GM23338 (cell line): ENCODE data around the gene IRF5. TPM values are rescaled to one million over a fixed set of nuclear protein-coding genes. Genes with fewer than 3 reads are reported as not detected.

Source experiments
- ATAC-seq: fragments of 200-7000 bp; cut with Tn5 transposase; 3 replicates; pipeline ENCODE4 v1.9.1; 2020
- DNase-seq: peaks from one replicate; pipeline ENCODE4 v3.0.0-alpha.2; 2015; ENCODE audit warnings: low spot score
- H2AFZ ChIP-seq: fragments of 200-600 bp; sonication (generic); 2 replicates; pipeline ENCODE4 v1.8.0; 2016; ENCODE audit warnings: antibody characterized with exemption, mild to moderate bottlenecking, moderate library complexity
- H3F3A ChIP-seq: fragments of 200-600 bp; sonication (generic); replicated peaks from 2 replicates; pipeline ENCODE4 v1.8.0; 2017; ENCODE audit warnings: antibody characterized with exemption, mixed run types, low read depth
- H3K27ac ChIP-seq: fragments of 200-600 bp; sonication (generic); 2 replicates; pipeline ENCODE4 v1.6.1; 2016; ENCODE audit warnings: low read depth
- H3K27me3 ChIP-seq: fragments of 200-600 bp; sonication (generic); 2 replicates; pipeline ENCODE4 v1.8.0; 2016; ENCODE audit warnings: mild to moderate bottlenecking, mixed run types, moderate library complexity; ENCODE audit not compliant: insufficient read depth
- H3K36me3 ChIP-seq: fragments of 200-600 bp; sonication (generic); 2 replicates; pipeline ENCODE4 v1.8.0; 2016; ENCODE audit warnings: mild to moderate bottlenecking; ENCODE audit not compliant: insufficient read depth
- H3K4me1 ChIP-seq: fragments of 200-600 bp; sonication (generic); 2 replicates; pipeline ENCODE4 v1.8.0; 2016; ENCODE audit warnings: mild to moderate bottlenecking, moderate library complexity; ENCODE audit not compliant: insufficient read depth
- H3K4me2 ChIP-seq: fragments of 200-600 bp; sonication (generic); 2 replicates; pipeline ENCODE4 v1.7.1; 2017; ENCODE audit warnings: mixed run types
- H3K4me3 ChIP-seq: fragments of 200-600 bp; sonication (generic); 2 replicates; pipeline ENCODE4 v1.6.1; 2016; ENCODE audit warnings: mixed run types
- H3K79me2 ChIP-seq: fragments of 200-600 bp; sonication (generic); replicated peaks from 2 replicates; pipeline ENCODE4 v1.8.0; 2017; ENCODE audit warnings: mild to moderate bottlenecking; ENCODE audit not compliant: insufficient read depth
- H3K9me2 ChIP-seq: fragments of 200-600 bp; sonication (generic); 2 replicates; pipeline ENCODE4 v1.8.0; 2017; ENCODE audit not compliant: insufficient read depth
- H4K20me1 ChIP-seq: fragments of 200-600 bp; sonication (generic); replicated peaks from 2 replicates; pipeline ENCODE4 v1.8.0; 2017; ENCODE audit warnings: mild to moderate bottlenecking; ENCODE audit not compliant: insufficient read depth
- H3K27ac Mint-ChIP-seq: 2 replicates; pipeline ENCODE4 v1.8.0; 2020; ENCODE audit warnings: inconsistent platforms, mild to moderate bottlenecking, moderate library complexity, mixed read lengths
- H3K27me3 Mint-ChIP-seq: 3 replicates; pipeline ENCODE4 v1.8.0; 2022; ENCODE audit warnings: low read depth, mild to moderate bottlenecking, moderate library complexity, mixed read lengths, inconsistent platforms; ENCODE audit not compliant: insufficient read depth, poor library complexity
- H3K36me3 Mint-ChIP-seq: 3 replicates; pipeline ENCODE4 v1.8.0; 2021; ENCODE audit warnings: low read depth, mild to moderate bottlenecking, inconsistent platforms, moderate library complexity, mixed read lengths
- H3K4me1 Mint-ChIP-seq: 3 replicates; pipeline ENCODE4 v1.8.0; 2020; ENCODE audit warnings: mild to moderate bottlenecking, inconsistent platforms, mixed read lengths
- H3K4me3 Mint-ChIP-seq: 3 replicates; pipeline ENCODE4 v1.8.0; 2021; ENCODE audit warnings: moderate library complexity, mild to moderate bottlenecking, inconsistent platforms, mixed read lengths
- H3K9me3 Mint-ChIP-seq: 3 replicates; pipeline ENCODE4 v1.8.0; 2020; ENCODE audit warnings: moderate library complexity, mild to moderate bottlenecking, inconsistent platforms, mixed read lengths
- CREB1 ChIP-seq: fragments of 250-450 bp; sonication (Bioruptor Pico); IDR thresholded peaks from 2 replicates; pipeline ENCODE4 v1.5.0; 2020; ENCODE audit warnings: low read depth, mild to moderate bottlenecking, moderate library complexity
- CTCF ChIP-seq, 2 experiments: fragments of 200-600 bp in 1 of 2; sonication (generic) in 1 of 2; conservative IDR thresholded peaks; 2 replicates each; pipeline versions ENCODE4 v1.5.1 to v1.6.1; 2016 to 2017; ENCODE audit warnings: antibody characterized with exemption in 2 of 2, low read depth in 2 of 2, mild to moderate bottlenecking in 2 of 2, moderate library complexity in 1 of 2
- ETS1 ChIP-seq: IDR thresholded peaks from 2 replicates; pipeline ENCODE4 v1.6.1; 2016; ENCODE audit warnings: antibody characterized with exemption
- EZH2 ChIP-seq: fragments of 200-600 bp; sonication (generic); IDR thresholded peaks from one replicate; pipeline ENCODE4 v1.8.0; 2017; ENCODE audit warnings: antibody characterized with exemption, mild to moderate bottlenecking, low read depth; ENCODE audit not compliant: unreplicated experiment
- EZH2phosphoT487 ChIP-seq: fragments of 200-600 bp; sonication (generic); IDR thresholded peaks from one replicate; pipeline ENCODE4 v1.8.1; 2018; ENCODE audit warnings: antibody characterized with exemption; ENCODE audit not compliant: unreplicated experiment
- JUNB ChIP-seq: IDR thresholded peaks from one replicate; pipeline ENCODE4 v1.6.1; 2016; ENCODE audit warnings: antibody characterized with exemption; ENCODE audit not compliant: unreplicated experiment
- NANOG ChIP-seq: IDR thresholded peaks from 2 replicates; pipeline ENCODE4 v1.6.1; 2016; ENCODE audit warnings: antibody characterized with exemption, borderline replicate concordance
- POLR2AphosphoS5 ChIP-seq: IDR thresholded peaks from 2 replicates; pipeline ENCODE4 v1.6.1; 2016; ENCODE audit warnings: antibody characterized with exemption, low read depth
- REST ChIP-seq: IDR thresholded peaks from one replicate; pipeline ENCODE4 v1.6.1; 2018; ENCODE audit warnings: antibody characterized with exemption; ENCODE audit not compliant: unreplicated experiment
- STAT1 ChIP-seq: IDR thresholded peaks from one replicate; pipeline ENCODE4 v1.6.1; 2016; ENCODE audit warnings: antibody characterized with exemption; ENCODE audit not compliant: unreplicated experiment
- ZNF114 ChIP-seq: fragments of 250-450 bp; sonication (Bioruptor Pico); IDR thresholded peaks from 2 replicates; pipeline ENCODE4 v1.5.0; 2020; ENCODE audit warnings: mild to moderate bottlenecking, moderate library complexity
- ZNF331 ChIP-seq: fragments of 250-450 bp; sonication (Bioruptor Pico); IDR thresholded peaks from 2 replicates; pipeline ENCODE4 v1.5.0; 2020; ENCODE audit warnings: low read depth, mild to moderate bottlenecking, moderate library complexity
- ZNF462 ChIP-seq: fragments of 250-450 bp; sonication (Bioruptor Pico); IDR thresholded peaks from 2 replicates; pipeline ENCODE4 v1.5.0; 2020; ENCODE audit warnings: mild to moderate bottlenecking, moderate library complexity
- polyA plus RNA-seq: library from polyadenylated mRNA; unstranded; fragments of >200 nt; fragmentation: Nextera tagmentation; extraction: Ambion mirVana; gene quantifications from 2 replicates; pipeline ENCODE4 v1.2.1, GENCODE V29; 2016
- total RNA-seq: library from RNA; depleted of rRNA; stranded (reverse); fragments of >200 nt; shearing (Covaris generic); gene quantifications from 2 replicates; pipeline ENCODE4 v1.2.3, GENCODE V29; 2014

IRF5 gene
- total and polyA plus RNA-seq, 2 experiments from 2014 or later: 0.37 to 3.7 TPM

GRCh38 chr7:128963327-128963757 is 25.6 kb downstream of the IRF5 start:
- Mint-ChIP-seq H3K4me3 (no peak overlapping the region), H3K27me3 (peaks cover 2% of the 10 kb centered on the region), H3K27ac (peak overlapping the region; percentile 53), H3K4me1 (peaks cover 14% of the 10 kb centered on the region; the same call in 2 of the 3 replicates), H3K9me3 (no peaks in the 10 kb centered on the region), H3K36me3 (peaks cover 68% of the 10 kb centered on the region)
- Histone ChIP-seq H3K36me3 (peaks cover 26% of the 10 kb centered on the region), H3K9me2 (no peaks in the 10 kb centered on the region), H2AFZ (no peak overlapping the region), H3K27me3 (no peaks in the 10 kb centered on the region), H3K79me2 (no peaks in the 10 kb centered on the region; the same call in 1 of the 2 replicates), H3K27ac (no peak overlapping the region), H3F3A (0 out of 2 replicates have a peak, but pooled peaks cover 4% of the 10 kb centered on the region), H3K4me3 (no peak overlapping the region), H3K4me2 (no peak overlapping the region), H4K20me1 (0 out of 2 replicates have a peak, but pooled peaks cover 2% of the 10 kb centered on the region), H3K4me1 (peaks cover 7% of the 10 kb centered on the region; the same call in 1 of the 2 replicates)
- TF ChIP-seq CTCF (conservative IDR thresholded peaks at IDR 0.05; ENCODE audit: low read depth in 2 of 2) (no peak), ZNF462 (CRISPR knock-in tag) (no peak), ZNF331 (CRISPR knock-in tag) (no peak), REST (no peak), CREB1 (no peak), ZNF114 (CRISPR knock-in tag) (no peak), EZH2phosphoT487 (no peak), JUNB (no peak), STAT1 (no peak), EZH2 (no peak), POLR2AphosphoS5 (no peak), ETS1 (no peak), NANOG (no peak)
- no peak for DNase-seq
- no peak for ATAC-seq
